ENCODE results near the gene ACTRT3. TPM values are rescaled to one million over a fixed set of nuclear protein-coding genes. Genes with fewer than 3 reads are reported as not detected.
"Not testable (repeated sequence)": the region's sequence is repeated elsewhere in the genome, so short reads cannot be mapped to it uniquely, and the experiment has no call there.

ACTRT3 gene
- total RNA-seq, 1 donor from 2014 or later: 3.3 TPM

DNA sequence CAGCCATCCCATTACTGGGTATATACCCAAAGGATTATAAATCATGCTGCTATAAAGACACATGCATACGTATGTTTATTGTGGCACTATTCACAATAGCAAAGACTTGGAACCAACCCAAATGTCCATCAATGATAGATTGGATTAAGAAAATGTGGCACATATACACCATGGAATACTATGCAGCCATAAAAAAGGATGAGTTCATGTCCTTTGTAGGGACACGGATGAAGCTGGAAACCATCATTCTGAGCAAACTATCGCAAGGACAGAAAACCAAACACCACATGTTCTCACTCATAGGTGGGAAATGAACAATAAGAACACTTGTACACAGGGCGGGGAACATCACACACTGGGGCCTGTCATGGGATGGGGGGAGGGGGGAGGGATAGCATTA, 50.9 kb downstream of the ACTRT3 start:
- DNase-seq (ENCODE audit: low spot score in 2 of 2); FAIRE-seq: not testable (repeated sequence)

Small RNA genes within 50 kb of the gene (small RNA-seq; reads per million reads assigned to genes)
- not detected for gene RNU6-637P

Other genes starting within 250 kb of the ACTRT3 start
- gene MECOM, start 105.8 kb downstream of the ACTRT3 start, total RNA-seq: 6.9 TPM
- gene TERC, start 4.5 kb downstream of the ACTRT3 start, total RNA-seq: 61.1 TPM
- 44.4 TPM for gene MYNN, start 3.8 kb upstream of the ACTRT3 start, total RNA-seq
- gene LRRIQ4, start 43.3 kb upstream of the ACTRT3 start, total RNA-seq: 0.82 TPM
- gene LRRC34, start 43.3 kb upstream of the ACTRT3 start, total RNA-seq: 5.3 TPM
- under 0.01 TPM for gene LRRC31, start 100.4 kb upstream of the ACTRT3 start, total RNA-seq
- not detected for gene SAMD7, start 142.0 kb upstream of the ACTRT3 start, total RNA-seq
- 108 TPM for gene SEC62, start 197.2 kb upstream of the ACTRT3 start, total RNA-seq

Measured in frontal cortex (tissue), 4 donors.